GM18909 (cell line): ENCODE results near the gene ZNF681.
"Not testable (repeated sequence)": the region's sequence is repeated elsewhere in the genome, so short reads cannot be mapped to it uniquely, and the experiment has no call there.

Source experiments
- ATAC-seq: cut with Tn5 transposase; IDR thresholded peaks from one replicate; pipeline ENCODE4 v1.9.1; 2021; ENCODE audit warnings: mild to moderate bottlenecking; ENCODE audit not compliant: unreplicated experiment, poor library complexity

Gene ZNF681

DNA sequence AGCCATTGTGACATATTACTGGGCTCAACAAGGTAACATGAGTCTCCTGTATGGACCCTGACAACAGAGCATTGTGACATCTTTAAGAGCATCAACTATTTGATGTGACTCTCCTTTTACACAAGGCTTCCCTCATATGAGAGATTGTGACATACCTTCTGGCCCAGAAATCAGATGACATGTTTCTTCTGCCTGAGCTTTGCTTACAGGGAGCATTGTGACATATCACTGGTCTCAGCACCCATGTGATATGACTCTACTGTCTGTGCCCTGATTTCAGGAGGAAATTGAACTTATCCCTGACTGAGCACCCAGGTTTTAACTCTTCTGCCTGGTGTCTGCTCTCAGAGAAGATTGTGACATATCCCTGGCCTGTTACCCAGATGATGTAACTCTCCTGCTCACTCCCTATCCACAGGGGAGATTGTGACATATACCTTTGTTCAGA lies 15.9 kb upstream of the ZNF681 start:
- no peak for ATAC-seq

GRCh38 chr19:23774106-23774505 lies 15.4 kb upstream of the ZNF681 start:
- ATAC-seq = no peak

DNA sequence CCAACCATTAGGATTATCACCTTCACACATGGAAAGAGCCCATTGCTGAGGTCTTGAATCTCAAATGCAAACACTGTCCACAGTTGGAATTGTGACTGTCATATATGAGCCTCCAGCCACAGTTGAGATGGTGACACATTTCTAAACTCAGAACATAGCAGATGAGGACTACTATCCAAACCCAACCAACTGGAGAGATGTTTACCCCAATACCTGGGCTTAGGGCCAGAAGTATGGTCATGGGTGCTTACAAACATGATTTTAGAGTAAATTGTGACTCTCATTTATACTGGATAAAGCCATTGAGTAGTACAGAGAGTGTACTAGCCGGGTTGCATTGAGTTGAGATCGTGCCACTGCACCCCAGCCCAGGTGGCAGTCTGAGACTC lies 14.0 kb upstream of the ZNF681 start:
- no peak for ATAC-seq

DNA sequence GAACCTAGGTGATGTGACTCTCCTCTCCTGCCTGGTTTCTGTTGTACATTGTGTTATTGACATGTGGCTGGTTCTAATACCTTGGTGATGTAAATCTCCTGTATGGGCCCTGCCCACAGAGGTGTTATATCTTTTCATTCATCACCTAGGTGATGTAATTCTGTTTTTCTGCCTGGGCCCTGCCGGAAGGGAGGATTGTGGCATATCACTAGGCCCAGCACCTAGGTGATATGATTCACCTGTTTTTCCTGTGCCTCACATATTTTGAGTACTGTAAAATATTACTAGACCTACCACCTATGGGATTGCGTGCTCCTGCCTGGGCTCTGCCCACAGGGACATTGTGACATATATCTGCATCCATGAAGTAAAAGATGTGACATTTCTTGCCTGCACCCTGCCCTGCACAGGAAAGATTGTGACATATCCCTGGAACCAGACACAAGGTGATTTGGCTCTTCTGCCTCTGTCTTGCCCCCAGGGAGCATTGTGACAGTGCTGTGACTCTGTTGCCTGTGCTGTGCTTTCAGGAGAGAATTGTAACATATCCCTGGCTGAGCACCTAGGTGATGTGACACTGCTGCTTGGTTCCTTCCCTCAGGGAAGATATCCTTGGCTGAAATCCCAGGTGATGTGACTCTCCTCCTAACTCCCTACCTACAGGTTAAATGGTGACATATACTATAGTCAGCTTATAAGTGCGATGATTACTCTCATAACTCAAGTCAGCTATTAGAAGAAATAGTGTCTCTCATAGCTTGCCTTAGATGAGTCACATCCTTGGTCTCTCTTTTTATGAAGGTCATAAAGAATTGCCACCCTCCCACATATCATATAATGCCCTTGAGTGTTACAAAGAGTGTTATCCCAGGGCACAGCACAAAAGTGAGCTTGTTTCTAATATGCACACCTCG lies 13.3 kb upstream of the ZNF681 start:
- ATAC-seq = no peak

- no peak for ATAC-seq
Observed at GRCh38 chr19:23771316-23771715, 12.6 kb upstream of the ZNF681 start.

GRCh38 chr19:23770672-23771250 lies 12.1 kb upstream of the ZNF681 start:
- no peak for ATAC-seq

- ATAC-seq = no peak
Observed at GRCh38 chr19:23769691-23770468, 11.2 kb upstream of the ZNF681 start.

- no peak for ATAC-seq
Observed at GRCh38 chr19:23766951-23767350, 8.3 kb upstream of the ZNF681 start.

DNA sequence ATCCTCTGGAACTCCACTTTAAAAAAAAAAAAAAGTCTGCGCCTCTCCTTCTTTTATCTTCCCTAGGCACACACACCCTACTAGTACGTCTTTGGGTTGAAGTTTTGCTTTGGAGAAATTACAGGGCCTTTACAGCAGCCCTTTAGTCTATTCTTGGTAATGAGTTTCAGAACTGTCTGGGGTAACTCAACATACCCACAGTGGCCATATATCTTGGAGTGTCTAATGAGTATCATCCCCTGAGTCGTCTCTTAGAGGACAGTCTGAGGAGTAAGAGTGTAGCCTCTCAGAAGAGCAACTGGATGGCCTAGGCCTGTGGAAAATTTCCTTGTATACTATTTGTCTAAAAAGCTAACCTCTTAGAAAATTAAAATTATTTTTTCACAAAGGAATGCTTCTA lies 6.1 kb upstream of the ZNF681 start:
- no peak for ATAC-seq

DNA sequence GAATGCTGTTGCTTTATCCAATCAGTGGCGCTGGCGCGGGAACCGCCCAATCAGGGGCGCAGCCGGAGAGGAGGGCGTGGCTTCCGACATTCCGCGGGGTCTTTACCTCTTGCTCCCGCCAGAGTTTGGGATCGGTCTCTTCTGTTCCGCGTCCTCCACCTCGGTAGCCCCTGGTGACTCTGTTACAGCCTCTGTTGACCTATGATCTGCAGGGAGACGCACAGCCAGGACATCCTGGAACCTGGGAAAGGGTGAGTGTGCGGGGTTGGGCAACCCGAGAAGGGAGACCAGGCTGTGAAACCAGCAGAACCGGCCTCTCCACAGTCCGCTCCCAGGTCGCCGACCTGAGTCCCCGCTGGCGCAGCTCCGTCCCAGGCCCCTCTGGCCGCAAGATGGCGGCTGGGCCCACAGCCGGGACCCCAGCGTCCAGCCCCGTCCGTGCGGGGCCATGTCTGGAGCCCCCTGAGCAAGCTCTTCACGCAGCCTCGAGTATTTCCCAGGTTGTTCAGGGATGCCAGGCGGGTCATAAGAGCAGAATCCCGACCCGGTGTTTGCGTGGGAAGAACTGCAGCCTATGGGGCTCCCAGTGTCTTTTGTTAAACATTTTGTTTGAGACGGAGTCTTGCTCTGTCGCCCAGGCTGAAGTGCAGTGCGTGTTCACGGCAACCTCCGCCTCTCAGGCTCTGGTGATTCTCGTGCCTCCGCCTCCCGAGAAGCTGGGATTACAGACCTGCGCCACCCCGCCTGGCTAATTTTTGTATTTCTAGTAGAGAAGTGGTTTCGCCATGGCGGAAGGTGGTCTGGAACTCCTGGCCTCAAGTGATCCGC lies 4.4 kb upstream of the ZNF681 start:
- peak; percentile 72 for ATAC-seq

- ATAC-seq = no peak
Observed at GRCh38 chr19:23762548-23762883, 3.8 kb upstream of the ZNF681 start.

- not testable (repeated sequence) for ATAC-seq
Observed at GRCh38 chr19:23760326-23760725, 1.6 kb upstream of the ZNF681 start.

DNA sequence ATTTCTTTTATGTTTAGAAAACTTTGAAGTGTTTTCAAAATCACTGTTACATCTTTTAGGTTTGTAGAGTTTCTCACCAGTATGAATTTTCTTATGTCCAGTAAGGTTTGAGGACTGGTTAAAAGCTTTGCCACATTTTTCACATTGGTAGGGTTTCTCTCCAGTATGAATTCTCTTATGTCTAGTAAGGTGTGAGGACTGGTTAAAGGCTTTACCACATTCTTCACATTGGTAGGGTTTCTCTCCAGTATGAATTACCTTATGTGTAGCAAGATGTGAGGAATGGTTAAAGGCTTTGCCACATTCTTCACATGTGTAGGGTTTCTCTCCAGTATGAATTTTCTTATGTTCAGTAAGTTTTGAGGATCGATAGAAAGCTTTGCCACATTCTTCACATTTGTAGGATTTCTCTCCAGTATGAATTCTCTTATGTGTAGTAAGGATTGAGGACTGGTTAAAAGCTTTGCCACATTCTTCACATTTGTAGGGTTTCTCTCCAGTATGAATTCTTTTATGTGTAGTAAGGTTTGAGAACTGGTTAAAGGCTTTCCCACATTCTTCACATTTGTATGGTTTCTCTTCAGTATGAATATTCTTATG lies 15.0 kb downstream of the ZNF681 start:
- not testable (repeated sequence) for ATAC-seq

- not testable (repeated sequence) for ATAC-seq
Observed at GRCh38 chr19:23730729-23731465, 27.8 kb downstream of the ZNF681 start.

- not testable (repeated sequence) for ATAC-seq
Observed at GRCh38 chr19:23724161-23724560, 34.5 kb downstream of the ZNF681 start.

- ATAC-seq = no peak
Observed at GRCh38 chr19:23718802-23719201, 39.9 kb downstream of the ZNF681 start.

DNA sequence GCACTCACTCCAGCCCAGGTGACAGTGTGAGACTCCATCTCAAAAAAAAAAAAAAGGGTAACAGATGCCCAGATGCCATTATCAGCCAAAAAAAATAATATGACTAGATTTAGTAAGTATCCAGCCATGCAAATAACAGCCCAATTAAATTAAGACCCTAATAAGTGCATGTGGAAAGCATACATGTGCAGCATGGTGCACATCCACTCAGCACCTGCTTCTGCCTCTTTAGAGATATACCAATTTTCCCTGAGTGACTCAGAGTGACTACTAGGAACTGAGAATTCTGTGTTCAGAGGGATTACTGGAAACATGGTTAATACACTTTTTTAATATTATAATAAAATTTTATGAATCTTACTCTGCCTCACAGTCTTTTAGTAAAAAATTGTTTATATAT lies 41.9 kb downstream of the ZNF681 start:
- ATAC-seq = no peak

DNA sequence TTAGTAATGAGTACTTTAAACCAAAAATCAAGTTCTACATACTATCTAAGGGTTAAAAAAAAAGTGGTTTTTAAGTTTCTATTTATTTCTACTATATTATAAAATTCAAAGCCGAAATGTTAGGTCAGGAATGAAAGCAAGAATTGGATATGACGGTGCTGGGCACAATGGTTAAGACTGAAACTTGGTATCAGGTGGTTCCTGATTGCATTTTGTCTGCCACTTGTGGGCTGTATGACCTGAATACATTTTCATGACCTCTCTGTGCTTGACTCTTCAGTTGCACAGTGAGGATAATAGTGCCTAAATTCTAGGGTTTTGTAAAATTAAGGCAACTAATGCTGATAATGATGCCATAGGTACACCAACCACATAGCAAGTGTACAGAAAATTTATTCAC lies 49.3 kb downstream of the ZNF681 start:
- no peak for ATAC-seq

- ATAC-seq = no peak
Observed at GRCh38 chr19:23706657-23707056, 52.0 kb downstream of the ZNF681 start.
